ENCODE measurements around the gene ARPC4.

Gene ARPC4

GRCh38 chr3:9797196-9797945 is 4.5 kb downstream of the ARPC4 start:
- DNase-seq (ENCODE audit: low read depth), result no peak
- no peak overlapping the region for H3K4me3 ChIP-seq (ENCODE audit: low read depth, low read length)
- no peak for TF ChIP-seq CTCF (IDR thresholded peaks at IDR 0.05; ENCODE audit: insufficient read depth, low read depth, low read length, missing control alignments)

- H3K4me3 ChIP-seq (ENCODE audit: low read depth, low read length), result no peak overlapping the region
- DNase-seq (ENCODE audit: low read depth), result no peak
- TF ChIP-seq CTCF (IDR thresholded peaks at IDR 0.05; ENCODE audit: insufficient read depth, low read depth, low read length, missing control alignments), result peak; percentile 10
These were observed 7.6 kb downstream of the ARPC4 start for GRCh38 chr3:9800529-9800928.

GRCh38 chr3:9803494-9803893 is 10.6 kb downstream of the ARPC4 start:
- no peak overlapping the region for H3K4me3 ChIP-seq (ENCODE audit: low read depth, low read length)
- TF ChIP-seq CTCF (IDR thresholded peaks at IDR 0.05; ENCODE audit: insufficient read depth, low read depth, low read length, missing control alignments), result no peak
- DNase-seq (ENCODE audit: low read depth), result no peak

- no peak overlapping the region for H3K4me3 ChIP-seq (ENCODE audit: low read depth, low read length)
- no peak for TF ChIP-seq CTCF (IDR thresholded peaks at IDR 0.05; ENCODE audit: insufficient read depth, low read depth, low read length, missing control alignments)
- no peak for DNase-seq (ENCODE audit: low read depth)
These were observed 12.1 kb downstream of the ARPC4 start for GRCh38 chr3:9804996-9805395.

GRCh38 chr3:9806137-9806536 is 13.3 kb downstream of the ARPC4 start:
- DNase-seq (ENCODE audit: low read depth), result no peak
- H3K4me3 ChIP-seq (ENCODE audit: low read depth, low read length), result no peak overlapping the region
- TF ChIP-seq CTCF (IDR thresholded peaks at IDR 0.05; ENCODE audit: insufficient read depth, low read depth, low read length, missing control alignments), result no peak

GRCh38 chr3:9806688-9807589 is 14.1 kb downstream of the ARPC4 start:
- DNase-seq (ENCODE audit: low read depth), result no peak
- TF ChIP-seq CTCF (IDR thresholded peaks at IDR 0.05; ENCODE audit: insufficient read depth, low read depth, low read length, missing control alignments), result no peak
- H3K4me3 ChIP-seq (ENCODE audit: low read depth, low read length), result no peak overlapping the region
